GM19239 (cell line): ENCODE results near the gene IL17RA.

Source experiments
- DNase-seq: peaks from one replicate; pipeline ENCODE4 v3.0.0; 2011; ENCODE audit warnings: low spot score; ENCODE audit not compliant: insufficient read length
- FAIRE-seq: peaks from 2 replicates; lab custom pipeline; 2011; peaks lifted over from hg19 to GRCh38; lab: Jason Lieb, UNC

Gene IL17RA

GRCh38 chr22:17117400-17117799, 32.6 kb downstream of the IL17RA start:
- FAIRE-seq (no peak), DNase-seq (no peak)

GRCh38 chr22:17117890-17118289, 33.1 kb downstream of the IL17RA start:
- peak; percentile 52 for FAIRE-seq
- no peak for DNase-seq

- FAIRE-seq (no peak), DNase-seq (no peak)
These were observed 33.5 kb downstream of the IL17RA start for GRCh38 chr22:17118342-17118741.

- DNase-seq (no peak), FAIRE-seq (no peak)
These were observed 34.8 kb downstream of the IL17RA start for GRCh38 chr22:17119481-17120202.

- no peak for DNase-seq
These were observed 35.5 kb downstream of the IL17RA start for GRCh38 chr22:17120281-17120680.

GRCh38 chr22:17120711-17121232, 36.0 kb downstream of the IL17RA start:
- DNase-seq (no peak), FAIRE-seq (no peak)

More at GRCh38 chr22:17120281-17120680, 35.5 kb downstream of the IL17RA start:
- no peak for FAIRE-seq

- no peak for DNase-seq
- FAIRE-seq = no peak
These were observed 36.7 kb downstream of the IL17RA start, which contains the start of gene TMEM121B for GRCh38 chr22:17121233-17122195. TMEM121B (minus strand) TSS chr22:17121360; CDS start chr22:17121127, 233 bp downstream.

- no peak for FAIRE-seq
- DNase-seq = no peak
These were observed 45.4 kb downstream of the IL17RA start for GRCh38 chr22:17130199-17130598.

- DNase-seq (no peak), FAIRE-seq (no peak)
These were observed 46.9 kb downstream of the IL17RA start for GRCh38 chr22:17131686-17132085.

- no peak for DNase-seq
These were observed 47.3 kb downstream of the IL17RA start for GRCh38 chr22:17132112-17132511.

GRCh38 chr22:17133137-17133536, 48.3 kb downstream of the IL17RA start:
- DNase-seq = no peak
- no peak for FAIRE-seq

More at GRCh38 chr22:17132112-17132511, 47.3 kb downstream of the IL17RA start:
- FAIRE-seq = no peak

GRCh38 chr22:17135153-17135760, 50.5 kb downstream of the IL17RA start:
- FAIRE-seq = no peak
- no peak for DNase-seq

- FAIRE-seq (no peak), DNase-seq (no peak)
These were observed 52.4 kb downstream of the IL17RA start for GRCh38 chr22:17137170-17137569.

GRCh38 chr22:17137861-17138425, 53.1 kb downstream of the IL17RA start:
- FAIRE-seq = no peak
- no peak for DNase-seq

- FAIRE-seq (no peak), DNase-seq (no peak)
These were observed 53.7 kb downstream of the IL17RA start for GRCh38 chr22:17138513-17138912.

- FAIRE-seq = no peak
These were observed 55.2 kb downstream of the IL17RA start for GRCh38 chr22:17140022-17140421.

GRCh38 chr22:17140826-17141766, 56.3 kb downstream of the IL17RA start:
- no peak for DNase-seq
- no peak for FAIRE-seq

More at GRCh38 chr22:17140022-17140421, 55.2 kb downstream of the IL17RA start:
- DNase-seq = no peak

GRCh38 chr22:17143101-17143500, 58.3 kb downstream of the IL17RA start:
- no peak for FAIRE-seq

GRCh38 chr22:17143826-17144225, 59.0 kb downstream of the IL17RA start:
- no peak for FAIRE-seq
- DNase-seq = no peak

More at GRCh38 chr22:17143101-17143500, 58.3 kb downstream of the IL17RA start:
- no peak for DNase-seq
